IPS-NIHi7 (cell line): ENCODE measurements around the gene ARL10.

Source experiments
- DNase-seq: peaks from one replicate; pipeline ENCODE4 v3.0.0; 2012; ENCODE audit warnings: mixed read lengths; ENCODE audit errors: extremely low spot score

The ARL10 gene

DNA sequence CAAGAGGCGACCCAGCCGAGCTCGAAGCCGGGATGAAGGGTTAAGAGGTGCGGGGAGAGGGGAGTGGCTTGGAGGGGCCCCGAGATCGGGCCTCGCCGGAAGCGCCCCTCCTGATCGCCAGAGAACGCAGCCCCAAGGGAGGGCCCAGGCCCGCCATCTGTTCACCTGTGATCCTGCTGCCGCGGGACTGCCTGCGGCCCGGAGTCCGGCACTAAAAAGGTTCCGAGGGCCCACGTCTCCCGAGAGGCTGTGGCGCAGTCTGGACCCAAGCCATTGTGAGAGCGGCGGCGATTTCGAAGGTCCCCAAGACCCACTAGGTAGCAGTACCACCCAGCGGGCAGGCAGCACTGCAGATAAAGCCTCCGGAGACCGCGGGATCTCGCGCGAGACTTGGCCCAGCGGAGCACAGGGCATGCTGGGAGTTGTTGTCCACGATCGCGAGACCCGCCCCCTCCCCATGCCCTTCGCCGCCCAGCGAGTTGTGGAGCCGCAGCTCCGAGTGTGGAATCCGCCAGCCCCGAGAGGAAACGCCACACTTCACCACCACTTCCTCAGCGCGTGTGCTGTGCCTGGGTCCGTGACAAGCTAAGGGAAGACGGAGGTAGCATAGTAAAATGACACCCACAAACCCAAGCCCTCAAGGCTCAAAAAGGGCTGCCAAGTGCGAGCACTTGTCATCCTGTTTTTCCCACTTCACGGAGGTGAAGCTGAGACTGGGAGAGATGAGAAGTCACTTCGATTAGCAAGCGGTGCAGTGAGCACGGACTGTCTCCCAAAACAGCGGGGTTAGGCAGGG is 3.7 kb upstream of the ARL10 start, which contains the start of gene KIAA1191:
Gene KIAA1191 (minus strand): TSS at position 328 of the 796 bp plus-strand sequence. CDS start 2,256 bp downstream, outside the sequence.
- peak; percentile 87 for DNase-seq

- no peak for DNase-seq
Measured at GRCh38 chr5:176362233-176362490, 3.1 kb upstream of the ARL10 start.

- DNase-seq, result no peak
Measured at GRCh38 chr5:176364765-176365350, 429 bp upstream of the ARL10 start.

DNA sequence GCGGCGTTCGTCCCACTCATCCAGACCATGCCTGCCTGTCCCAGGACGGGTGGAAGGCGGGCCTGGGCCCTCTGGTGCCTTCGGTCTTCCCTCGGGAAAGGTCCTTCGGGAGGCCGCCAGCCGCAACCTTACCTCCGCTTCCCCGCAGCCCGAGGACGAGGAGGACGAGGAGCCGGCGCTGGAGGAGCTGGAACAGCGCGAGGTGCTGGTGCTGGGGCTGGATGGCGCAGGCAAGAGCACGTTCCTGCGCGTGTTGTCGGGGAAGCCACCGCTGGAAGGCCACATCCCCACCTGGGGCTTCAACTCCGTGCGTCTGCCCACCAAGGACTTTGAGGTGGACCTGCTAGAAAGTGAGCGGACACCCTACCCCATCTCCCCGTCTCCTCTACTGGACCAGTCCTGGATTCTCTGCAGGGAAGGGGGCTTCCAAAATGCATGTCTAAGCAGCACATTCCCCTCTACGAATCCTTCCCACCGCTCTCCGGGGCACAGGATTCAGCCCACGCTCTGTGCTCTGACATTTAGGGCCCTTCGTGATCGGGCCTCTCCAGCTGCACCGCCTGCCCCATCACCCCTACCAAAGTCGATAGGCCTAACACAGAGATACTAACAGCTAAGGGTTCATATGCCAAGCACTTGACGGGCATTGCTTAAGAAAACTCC is 1.1 kb downstream of the ARL10 start:
- DNase-seq, result no peak

- DNase-seq, result no peak
Measured at GRCh38 chr5:176368726-176369125, 3.4 kb downstream of the ARL10 start.

- DNase-seq, result no peak
Measured at GRCh38 chr5:176369934-176370711, 4.8 kb downstream of the ARL10 start.

GRCh38 chr5:176371621-176372539 is 6.6 kb downstream of the ARL10 start:
- DNase-seq, result no peak

DNA sequence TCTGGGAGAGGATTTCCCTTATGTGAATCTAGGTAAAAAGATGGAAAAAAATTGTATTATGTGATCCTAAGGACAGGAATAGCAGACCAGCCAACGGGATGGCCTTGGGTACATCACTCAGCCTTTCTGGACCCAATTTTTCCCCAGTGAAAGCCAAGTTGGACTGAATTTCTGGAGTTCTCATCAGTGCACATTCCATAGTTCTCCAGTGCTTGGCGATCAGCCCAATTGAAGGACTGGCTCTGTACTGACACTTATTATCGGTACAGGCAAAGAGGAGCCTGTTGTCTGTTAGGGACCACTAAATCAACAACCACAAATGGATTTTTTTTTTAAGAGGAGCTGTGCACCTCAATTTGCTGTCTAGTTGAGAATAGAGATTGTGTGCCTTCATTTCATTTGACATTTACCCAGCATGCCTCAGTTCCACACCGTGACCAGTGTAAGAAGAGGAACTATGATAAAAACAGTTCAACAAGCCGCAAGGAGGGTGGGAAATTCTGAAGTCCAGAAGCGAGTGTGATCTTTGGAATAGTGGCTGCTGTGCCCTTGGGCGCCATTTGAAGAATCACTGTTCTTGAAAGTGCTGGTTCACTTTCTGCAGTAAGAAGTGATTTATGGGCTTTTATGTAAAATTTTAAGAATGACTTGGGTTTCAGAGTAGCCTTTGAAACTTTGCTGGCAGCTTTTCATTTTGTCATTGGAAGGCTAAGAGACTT is 8.0 kb downstream of the ARL10 start:
- no peak for DNase-seq

DNA sequence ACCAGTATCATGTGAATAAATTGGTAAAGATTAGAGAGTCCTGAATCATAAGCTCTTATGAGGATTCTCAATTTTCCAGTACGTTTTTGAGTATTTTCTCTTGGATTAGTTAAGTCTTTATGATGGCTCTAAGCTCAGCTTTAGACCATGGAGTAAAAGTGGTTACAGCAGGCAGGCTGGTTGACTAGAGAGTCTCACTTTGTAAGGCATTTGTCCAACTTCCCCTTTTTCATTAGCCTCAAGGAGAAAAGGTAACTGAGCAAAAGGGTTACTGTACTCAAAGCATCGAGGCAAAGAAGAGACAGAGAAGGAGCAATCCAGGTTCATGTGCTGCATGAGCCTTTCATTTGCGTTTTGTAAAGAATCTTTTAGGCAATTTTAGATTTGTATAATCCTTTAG is 14.6 kb downstream of the ARL10 start:
- DNase-seq, result no peak

GRCh38 chr5:176381423-176381822 is 16.1 kb downstream of the ARL10 start:
- no peak for DNase-seq

DNA sequence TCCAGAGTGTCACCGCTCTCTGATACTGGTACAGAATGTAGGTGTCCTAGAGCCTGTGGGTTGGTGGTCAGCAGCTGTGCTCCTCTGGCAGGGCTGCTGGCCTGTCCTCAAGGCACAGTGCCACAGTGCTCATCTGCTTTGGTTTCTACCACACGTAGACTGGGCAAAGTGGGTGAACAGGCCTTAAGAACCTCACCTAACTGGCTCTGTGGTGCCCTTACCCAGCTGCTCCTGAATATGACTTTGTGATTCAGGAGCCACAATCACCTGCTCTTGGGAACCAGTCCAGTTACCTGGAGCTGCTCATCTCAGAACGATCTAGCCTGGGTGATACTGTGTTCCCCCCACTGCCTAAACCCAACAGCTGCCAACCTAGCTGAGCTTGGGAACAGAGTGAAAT is 16.7 kb downstream of the ARL10 start:
- DNase-seq, result no peak

DNA sequence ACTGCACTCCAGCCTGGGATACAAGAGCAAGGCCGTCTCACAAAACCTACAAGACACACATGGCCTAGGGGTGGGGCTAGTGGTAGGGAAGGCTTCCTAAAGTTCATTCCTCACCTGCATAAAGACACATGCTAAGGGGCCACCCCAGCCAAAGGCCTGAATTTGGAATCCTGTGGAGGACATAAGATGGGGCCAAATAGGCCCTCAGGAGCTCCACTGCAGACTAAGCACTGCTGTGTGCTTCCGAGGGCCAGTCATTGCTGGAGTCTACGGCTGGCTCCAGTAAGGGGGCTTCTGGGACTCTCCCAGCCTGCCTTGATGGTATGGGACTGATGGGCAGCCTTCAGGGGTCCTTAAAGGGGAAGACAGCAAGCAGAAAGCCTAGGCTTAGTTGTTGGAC is 17.4 kb downstream of the ARL10 start:
- no peak for DNase-seq

- no peak for DNase-seq
Measured at GRCh38 chr5:176383248-176383905, 18.1 kb downstream of the ARL10 start.

GRCh38 chr5:176383961-176384360 is 18.7 kb downstream of the ARL10 start:
- no peak for DNase-seq

- no peak for DNase-seq
Measured at GRCh38 chr5:176384366-176384930, 19.2 kb downstream of the ARL10 start.

DNA sequence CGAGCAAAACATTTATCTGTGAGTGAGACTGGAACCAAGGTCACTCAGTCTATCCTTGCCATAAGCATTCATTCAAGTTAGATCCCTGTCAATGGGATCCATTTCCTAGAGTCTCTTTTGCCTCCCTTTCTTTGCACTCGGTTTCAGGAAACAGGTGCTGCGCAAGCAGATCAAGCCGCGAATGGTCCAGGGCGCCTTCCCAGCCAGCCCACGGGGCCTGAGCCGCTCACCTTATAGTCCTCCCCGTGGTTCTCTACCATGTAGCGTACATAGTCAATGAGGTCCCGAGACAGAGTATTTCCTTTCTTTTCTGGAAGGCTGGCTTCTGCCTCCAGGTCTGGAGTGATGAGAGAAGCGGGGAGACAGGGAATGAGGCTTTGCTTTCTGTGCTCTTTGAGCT is 19.7 kb downstream of the ARL10 start:
- no peak for DNase-seq

GRCh38 chr5:176386491-176386890 is 21.2 kb downstream of the ARL10 start:
- no peak for DNase-seq

DNA sequence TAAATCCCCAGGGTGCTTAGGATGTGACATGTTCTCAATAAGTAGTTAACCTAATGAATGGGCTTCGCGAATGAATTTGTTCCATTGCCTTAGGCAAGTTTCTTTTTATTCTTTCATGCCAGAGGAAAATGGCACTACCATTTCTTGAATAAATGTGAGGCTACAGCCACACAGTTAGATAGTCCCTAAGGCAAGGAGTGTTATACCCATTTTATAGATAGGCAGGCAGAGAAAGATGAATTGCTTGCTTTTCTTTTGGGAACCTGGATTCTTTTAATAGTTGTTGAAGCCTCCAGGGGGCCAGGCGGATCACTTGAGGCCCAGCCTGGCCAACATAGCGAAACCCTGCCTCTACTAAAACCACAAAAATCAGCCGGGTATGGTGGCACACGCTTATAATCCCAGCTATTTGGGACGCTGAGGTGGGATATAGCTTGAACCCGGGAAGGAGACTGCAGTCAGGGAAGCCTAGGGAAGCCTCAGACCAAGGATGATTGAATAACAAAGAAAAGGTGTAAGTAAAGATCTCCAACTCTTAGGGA is 22.2 kb downstream of the ARL10 start:
- DNase-seq, result no peak

GRCh38 chr5:176388003-176388443 is 22.7 kb downstream of the ARL10 start:
- peak; percentile 60 for DNase-seq
